Heart left ventricle (tissue), 16 donors: ENCODE measurements around the gene PBX3. TPM values are rescaled to one million over a fixed set of nuclear protein-coding genes. Genes with fewer than 3 reads are reported as not detected.

Source experiments
- ATAC-seq, 4 donors: fragments of 200-7000 bp; cut with Tn5 transposase; one replicate each; pipeline ENCODE4 v1.9.1; 2020 to 2022; ENCODE audit warnings: moderate library complexity in 4 of 4, mild to moderate bottlenecking in 3 of 4, moderate number of reproducible peaks in 1 of 4
- DNase-seq, 5 donors: peaks; one replicate each; pipeline ENCODE4 v3.0.0-alpha.2; 2020
- H3K27ac ChIP-seq, 12 donors: fragments of 200-600 bp; sonication (generic) in 4 of 12; one replicate each; pipeline versions ENCODE4 v1.5.0 to v1.8.0; 2016 to 2022; ENCODE audit warnings: mild to moderate bottlenecking in 2 of 12
- H3K27me3 ChIP-seq, 9 donors: fragments of 200-600 bp; sonication (generic) in 2 of 9; one replicate each; pipeline versions ENCODE4 v1.5.1 to v1.8.0; 2016 to 2022; ENCODE audit warnings: mild to moderate bottlenecking in 3 of 9
- H3K36me3 ChIP-seq, 9 donors: fragments of 200-600 bp; sonication (generic) in 2 of 9; one replicate each; pipeline versions ENCODE4 v1.5.0 to v1.8.0; 2018 to 2022; ENCODE audit warnings: mild to moderate bottlenecking in 2 of 9
- H3K4me1 ChIP-seq, 12 donors: fragments of 200-600 bp; sonication (generic) in 4 of 12; one replicate each; pipeline versions ENCODE4 v1.5.0 to v1.8.0; 2016 to 2022; ENCODE audit warnings: mild to moderate bottlenecking in 3 of 12
- H3K4me3 ChIP-seq, 12 donors: fragments of 200-600 bp; sonication (generic) in 4 of 12; one replicate each; pipeline versions ENCODE4 v1.5.0 to v1.8.0; 2017 to 2022; ENCODE audit warnings: mild to moderate bottlenecking in 9 of 12, moderate library complexity in 4 of 12
- H3K9me3 ChIP-seq, 12 donors: fragments of 200-600 bp; sonication (generic) in 4 of 12; one replicate each; pipeline versions ENCODE4 v1.5.0 to v1.8.0; 2016 to 2022; ENCODE audit warnings: mild to moderate bottlenecking in 1 of 12
- CTCF ChIP-seq, 12 donors: fragments of 200-600 bp; sonication (generic) in 4 of 12; IDR thresholded peaks; one replicate each; pipeline versions ENCODE4 v1.5.0 to v1.8.0; 2018 to 2022; ENCODE audit warnings: antibody characterized with exemption in 12 of 12, mild to moderate bottlenecking in 5 of 12
- POLR2A ChIP-seq, 2 donors: fragments of 450-650 bp; IDR thresholded peaks; one replicate each; pipeline ENCODE4 v1.6.1; 2017; ENCODE audit warnings: antibody characterized with exemption in 2 of 2, mild to moderate bottlenecking in 2 of 2, moderate library complexity in 2 of 2
- WGBS, 4 donors: extraction: QIAGEN DNeasy Blood & Tissue Kit in 2 of 4; methylation state at CpG; one replicate each; pipeline versions ENCODE4 v1.1.5 to v1.1.7; 2013 to 2018; 5-methylcytosine and 5-hydroxymethylcytosine counted together
- intact Hi-C, 10 donors: fragments of 100-400 bp; cut with DNase I; formaldehyde crosslinking; loops; one replicate each; pipeline versions ENCODE4 v1.11.1 to v1.14.2; 2022
- polyA plus RNA-seq, 2 donors: library from polyadenylated mRNA; stranded (reverse); fragments of 200-250 nt; gene quantifications; one replicate each; pipeline ENCODE4 v1.2.3, GENCODE V29; 2013
- total RNA-seq, 9 donors: library from RNA; depleted of rRNA in 2 of 9; stranded (reverse); fragments of >200 nt in 2 of 9; fragmentation: NEBNext Ultra II Directional in 3 of 9; extraction: Animal tissue kit (Norgen Biotek cat#: 25700) in 3 of 9; gene quantifications; one replicate each; pipeline versions ENCODE4 v1.1.0 to v1.2.4, GENCODE V29; 2016 to 2023
- donor health status: ischemic (EF 13 %, LVEDD 7.1; RV severe dilation, severe dysfunction).
- donor health status: healthy with polysubstance abuse.
- donor health status: DM: no; HTN: yes; CAD: no.
- donor health status: DM: no; HTN: no; CAD: no.
- donor health status: ischemic (EF 25% LVEDD 6.9; RV normal size, moderate dysfunction).
- donor health status: ischemic (EF 25% LVEDD 5.7; RV mildly dilated, moderate dysfunction).
- donor health status: healthy.
- donor health status: DM: yes; HTN: yes; CAD: no.
- donor health status: ischemic (EF 35%, LVEDD 5.7; RV mildly dilated, moderate dysfunction).
- donor health status: nonischemic (EF 11% LVEDD 7.7; RV severe dilation, severe dysfunction).
- donor health status: DM: yes; HTN: yes; CAD: no.
- donor health status: PGD.
- donor health status: ischemic (EF 29% LVEDD 5.4; RV normal size, mild dysfunction).
- donor health status: nonischemic (EF 23%, LVEDD 6.1; RV moderate dilation, normal function).

PBX3 gene
- total and polyA plus RNA-seq, 11 donors: 14.8 to 76.1 (median 53.4) TPM

GRCh38 chr9:125996791-125997190 is 249.6 kb downstream of the PBX3 start:
- no peaks in the 10 kb centered on the region for H3K36me3 ChIP-seq
- ATAC-seq: no peak
- 85 to 95% (median 92%) methylated on average over 10 of the region's 10 CpGs for WGBS, 4 donors
- no peaks in the 10 kb centered on the region for H3K4me1 ChIP-seq
- intact Hi-C loops: no loop called here
- H3K27me3 ChIP-seq: peaks cover 0 to 19% (median 0%) of the 10 kb centered on the region in 9 donors
- TF ChIP-seq POLR2A (IDR thresholded peaks at IDR 0.05) (no peak), CTCF (IDR thresholded peaks at IDR 0.05) (no peak)
- no peak overlapping the region for H3K4me3 ChIP-seq
- no peaks in the 10 kb centered on the region for H3K9me3 ChIP-seq
- no peak for DNase-seq
- H3K27ac ChIP-seq: no peak overlapping the region

- Histone ChIP-seq H3K27me3 (peaks cover 0 to 19% (median 0%) of the 10 kb centered on the region in 9 donors), H3K9me3 (no peaks in the 10 kb centered on the region), H3K27ac (no peak overlapping the region), H3K36me3 (no peaks in the 10 kb centered on the region), H3K4me1 (no peaks in the 10 kb centered on the region), H3K4me3 (no peak overlapping the region)
- ATAC-seq: no peak
- TF ChIP-seq POLR2A (IDR thresholded peaks at IDR 0.05) (no peak), CTCF (IDR thresholded peaks at IDR 0.05) (no peak)
- no peak for DNase-seq
- intact Hi-C loops: no loop called here
- WGBS, 4 donors: 62 to 76% (median 71%) methylated on average over 14 to 17 of the region's 17 CpGs
These were observed 250.1 kb downstream of the PBX3 start for GRCh38 chr9:125997196-125997823.

GRCh38 chr9:125998837-125999503 is 251.8 kb downstream of the PBX3 start:
- H3K27me3 ChIP-seq: peaks cover 0 to 19% (median 0%) of the 10 kb centered on the region in 9 donors
- TF ChIP-seq POLR2A (IDR thresholded peaks at IDR 0.05) (no peak), CTCF (IDR thresholded peaks at IDR 0.05) (no peak)
- no peaks in the 10 kb centered on the region for H3K4me1 ChIP-seq
- DNase-seq (peak in 1 of 5 donors; percentile 15), ATAC-seq (no peak)
- no peak overlapping the region for H3K4me3 ChIP-seq
- H3K27ac ChIP-seq: no peak overlapping the region
- no peaks in the 10 kb centered on the region for H3K9me3 ChIP-seq
- 77 to 84% (median 80%) methylated on average over 16 to 17 of the region's 17 CpGs for WGBS, 4 donors
- intact Hi-C loops: no loop called here
- no peaks in the 10 kb centered on the region for H3K36me3 ChIP-seq

- DNase-seq: peak in 1 of 5 donors; percentile 3
- Histone ChIP-seq H3K9me3 (no peaks in the 10 kb centered on the region), H3K27ac (no peak overlapping the region), H3K4me1 (no peaks in the 10 kb centered on the region), H3K27me3 (peaks cover 0 to 19% (median 0%) of the 10 kb centered on the region in 9 donors), H3K4me3 (no peak overlapping the region), H3K36me3 (no peaks in the 10 kb centered on the region)
- intact Hi-C loops: no loop called here
- TF ChIP-seq CTCF (IDR thresholded peaks at IDR 0.05): no peak
- no peak for TF ChIP-seq POLR2A (IDR thresholded peaks at IDR 0.05)
- 63 to 92% (median 77%) methylated on average over 1 to 2 of the region's 2 CpGs for WGBS, 4 donors
- no peak for ATAC-seq
These were observed 252.3 kb downstream of the PBX3 start for GRCh38 chr9:125999504-125999881.
